GM12801 (cell line): ENCODE results near the gene SFMBT1.

ENCODE experiments used
- CTCF ChIP-seq: IDR thresholded peaks from one replicate; pipeline ENCODE4 v1.5.1; 2011; ENCODE audit warnings: control low read depth; ENCODE audit not compliant: insufficient read length; ENCODE audit errors: extremely low read depth

Gene SFMBT1

GRCh38 chr3:53042651-53043050 is 3.2 kb downstream of the SFMBT1 start:
- TF ChIP-seq CTCF: no peak

DNA sequence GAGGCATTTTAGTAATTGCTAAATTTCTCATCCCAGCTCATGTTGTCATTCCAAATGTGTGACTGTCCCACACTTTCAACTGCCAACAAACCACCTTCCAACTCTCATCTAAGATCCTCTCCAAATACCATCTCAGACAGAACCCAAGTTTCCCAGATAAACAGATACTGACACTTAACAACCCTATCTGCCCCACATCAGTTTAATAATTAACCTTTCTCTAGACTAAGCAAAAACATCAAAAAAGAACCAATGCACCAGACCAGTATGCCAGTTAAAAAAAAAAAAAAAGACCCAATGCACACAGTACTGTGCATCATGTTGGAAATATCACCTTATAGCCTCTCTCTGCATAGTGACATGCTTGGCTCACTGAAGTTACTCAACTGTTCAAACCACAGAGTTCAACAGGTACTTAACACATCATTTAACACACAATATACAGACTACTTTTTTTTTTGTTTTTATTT is 5.5 kb downstream of the SFMBT1 start:
- TF ChIP-seq CTCF: no peak

- no peak for TF ChIP-seq CTCF
These were observed 6.5 kb downstream of the SFMBT1 start for GRCh38 chr3:53039376-53039752.

DNA sequence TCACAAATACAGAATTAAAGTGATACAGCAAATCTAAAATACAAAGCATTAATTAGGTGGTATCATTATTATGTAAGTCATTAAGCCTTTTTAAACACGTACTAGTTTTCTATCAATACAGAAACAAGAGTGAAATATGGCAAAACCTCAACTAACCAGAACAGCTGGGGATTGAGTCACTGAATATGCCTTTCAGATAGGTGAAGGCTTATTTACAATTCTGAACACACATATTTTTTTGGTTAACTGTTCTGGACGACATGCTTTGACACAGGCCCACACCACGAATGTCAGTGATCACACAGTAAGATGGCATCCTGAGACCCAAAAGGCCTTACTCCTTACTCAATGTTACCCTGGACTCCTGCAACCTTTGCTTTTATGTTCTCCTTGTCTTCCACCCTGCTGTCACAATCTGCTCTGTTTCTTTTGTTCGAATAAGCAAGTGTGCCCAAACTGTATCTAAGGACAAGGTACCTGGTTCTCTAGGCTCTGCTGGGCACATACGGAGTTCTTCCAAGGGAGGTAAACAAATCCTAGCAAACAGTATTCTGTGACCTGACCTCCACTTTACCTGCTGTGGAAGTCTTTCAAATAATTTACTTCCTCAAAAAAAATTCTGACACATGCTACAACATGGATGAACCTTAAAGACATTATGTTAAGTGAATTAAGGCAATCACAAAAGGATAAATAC is 7.0 kb downstream of the SFMBT1 start:
- no peak for TF ChIP-seq CTCF

DNA sequence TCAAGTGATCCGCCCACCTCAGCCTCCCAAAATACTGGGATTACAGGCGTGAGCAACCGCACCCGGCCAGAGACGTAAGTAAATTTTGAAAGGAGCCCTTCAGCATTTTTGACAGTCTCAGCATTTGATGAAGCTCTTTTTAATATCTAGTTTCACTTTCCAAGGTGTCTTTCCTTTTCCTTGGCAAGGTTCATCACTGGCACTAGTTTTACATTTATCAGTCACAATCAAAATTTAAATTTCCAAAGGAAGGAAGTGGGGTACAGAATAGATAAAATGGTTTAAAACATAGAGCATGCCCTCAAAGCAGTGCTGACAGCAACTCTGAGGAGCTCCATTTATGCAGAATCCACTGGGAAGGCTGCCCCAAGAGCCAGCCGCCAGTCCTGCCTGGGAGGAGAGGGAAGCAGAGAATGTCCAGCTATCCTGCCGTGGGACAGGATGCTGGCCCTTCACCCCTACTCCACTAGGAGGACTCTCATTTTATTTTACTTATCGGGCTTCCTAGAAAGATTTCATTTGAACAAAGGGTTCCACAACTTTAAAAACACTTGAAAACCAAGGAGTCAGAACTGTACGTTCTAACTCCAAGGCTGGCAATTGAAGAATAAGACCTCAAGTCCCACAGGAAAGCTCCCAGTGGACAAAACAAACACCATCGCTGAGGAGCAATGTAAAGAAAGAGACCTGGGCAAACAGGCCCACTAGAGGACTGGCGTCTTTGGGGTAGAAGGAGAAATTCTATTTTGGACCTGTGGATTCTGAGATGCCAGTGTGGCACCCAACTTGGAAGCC is 9.9 kb downstream of the SFMBT1 start:
- TF ChIP-seq CTCF: no peak

DNA sequence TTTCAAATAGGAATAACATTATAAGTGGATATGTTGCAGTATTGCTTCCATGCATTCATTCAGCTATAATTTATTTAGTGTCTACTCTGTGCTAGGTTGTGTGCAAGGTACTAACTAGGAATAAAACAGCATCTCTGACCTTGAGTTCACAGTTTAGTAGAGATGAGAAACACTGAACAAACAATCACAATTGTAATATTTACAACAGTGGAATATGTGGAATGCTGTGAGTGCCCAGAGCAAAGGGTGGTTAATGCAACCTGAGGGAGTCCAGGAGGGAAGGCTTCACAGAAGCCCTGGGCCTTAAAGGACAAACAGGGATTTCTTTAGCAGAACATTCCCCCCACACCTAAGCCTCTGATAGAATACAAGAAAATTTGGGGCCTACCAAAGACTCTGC is 13.3 kb downstream of the SFMBT1 start:
- no peak for TF ChIP-seq CTCF

- no peak for TF ChIP-seq CTCF
These were observed 15.0 kb downstream of the SFMBT1 start for GRCh38 chr3:53030619-53031449.
